K562 treated with DMSO at 1 percent for 4 hours (cell line): ENCODE data around the gene EME2. TPM values are rescaled to one million over a fixed set of nuclear protein-coding genes. Genes with fewer than 3 reads are reported as not detected.

Experiments
- total RNA-seq: library from RNA; unstranded; fragments of 300-600 nt; gene quantifications from 2 replicates; pipeline ENCODE4 v1.2.3, GENCODE V29; 2022; ENCODE audit not compliant: insufficient read depth

Gene EME2, protein sequence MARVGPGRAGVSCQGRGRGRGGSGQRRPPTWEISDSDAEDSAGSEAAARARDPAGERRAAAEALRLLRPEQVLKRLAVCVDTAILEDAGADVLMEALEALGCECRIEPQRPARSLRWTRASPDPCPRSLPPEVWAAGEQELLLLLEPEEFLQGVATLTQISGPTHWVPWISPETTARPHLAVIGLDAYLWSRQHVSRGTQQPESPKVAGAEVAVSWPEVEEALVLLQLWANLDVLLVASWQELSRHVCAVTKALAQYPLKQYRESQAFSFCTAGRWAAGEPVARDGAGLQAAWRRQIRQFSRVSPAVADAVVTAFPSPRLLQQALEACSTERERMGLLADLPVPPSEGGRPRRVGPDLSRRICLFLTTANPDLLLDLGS
- 5.9 and 6.2 TPM in 2 replicates for total RNA-seq

DNA sequence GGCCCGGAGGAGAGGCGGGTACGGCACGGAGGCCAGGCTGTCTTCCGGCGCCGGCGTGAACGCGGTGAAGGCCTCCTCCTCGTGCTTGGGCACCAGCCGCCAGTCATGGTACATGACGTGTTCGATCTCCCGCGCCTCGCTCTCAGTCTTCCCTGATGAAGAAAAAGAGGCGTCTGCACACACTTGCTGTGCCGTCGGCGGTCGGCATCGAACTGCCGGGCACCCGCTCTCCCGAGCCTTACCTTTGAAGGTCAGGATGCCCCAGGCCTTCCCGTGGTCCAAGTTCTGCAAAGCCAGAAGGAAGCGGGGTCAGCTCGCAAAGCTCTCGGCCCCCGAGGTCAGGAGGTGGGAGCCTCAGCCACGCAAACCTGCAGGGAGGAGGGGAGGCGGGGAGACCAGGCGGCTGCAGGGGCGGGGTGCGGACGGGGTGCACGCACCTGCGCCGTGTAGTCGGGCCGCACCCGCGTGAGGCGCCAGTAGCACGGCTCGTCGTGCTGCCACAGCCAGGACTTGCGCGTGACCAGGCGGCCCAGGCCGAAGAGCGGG lies at the start of gene EME2:
TSS of gene EME2 (plus strand) at position 449 of the 546 bp plus-strand sequence. CDS start 418 bp downstream, outside the sequence.

DNA sequence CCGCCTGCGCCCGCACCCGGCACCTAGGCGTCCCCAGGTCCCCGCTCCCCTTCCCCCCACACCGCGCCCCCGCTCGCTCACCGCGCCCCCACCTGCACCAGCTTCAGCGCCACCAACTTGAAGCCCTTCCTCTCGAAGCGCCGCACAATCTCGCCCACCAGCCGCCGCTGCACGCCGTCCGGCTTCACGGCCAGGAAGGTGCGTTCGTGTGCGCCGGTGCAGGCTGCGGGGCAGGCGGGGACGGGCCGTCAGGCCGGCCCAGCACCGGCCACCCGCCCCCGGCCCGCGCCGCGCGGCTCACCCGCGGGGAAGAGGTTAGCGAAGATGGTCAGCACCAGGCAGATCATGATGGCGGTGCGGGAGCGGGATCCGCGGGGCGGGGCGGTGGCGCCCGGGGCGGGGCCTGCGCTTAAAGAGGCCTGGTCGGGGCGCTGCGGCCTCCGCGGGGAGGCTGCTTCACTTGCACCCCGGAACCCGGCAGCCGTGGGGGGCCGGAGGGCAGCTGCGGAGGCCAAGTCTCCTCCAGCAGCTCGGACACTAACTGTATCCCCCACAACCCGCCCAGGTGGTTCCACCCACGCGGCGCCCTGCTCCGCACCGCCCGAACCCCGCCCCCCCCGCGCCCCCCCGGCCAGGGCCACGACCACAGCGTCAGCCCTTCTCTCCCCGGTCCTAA lies 1.3 kb upstream of the EME2 start, which contains the start of gene NME3:
TSS of gene NME3 (minus strand) at position 356 of the 676 bp plus-strand sequence. CDS start at position 347, 9 bp downstream.

DNA sequence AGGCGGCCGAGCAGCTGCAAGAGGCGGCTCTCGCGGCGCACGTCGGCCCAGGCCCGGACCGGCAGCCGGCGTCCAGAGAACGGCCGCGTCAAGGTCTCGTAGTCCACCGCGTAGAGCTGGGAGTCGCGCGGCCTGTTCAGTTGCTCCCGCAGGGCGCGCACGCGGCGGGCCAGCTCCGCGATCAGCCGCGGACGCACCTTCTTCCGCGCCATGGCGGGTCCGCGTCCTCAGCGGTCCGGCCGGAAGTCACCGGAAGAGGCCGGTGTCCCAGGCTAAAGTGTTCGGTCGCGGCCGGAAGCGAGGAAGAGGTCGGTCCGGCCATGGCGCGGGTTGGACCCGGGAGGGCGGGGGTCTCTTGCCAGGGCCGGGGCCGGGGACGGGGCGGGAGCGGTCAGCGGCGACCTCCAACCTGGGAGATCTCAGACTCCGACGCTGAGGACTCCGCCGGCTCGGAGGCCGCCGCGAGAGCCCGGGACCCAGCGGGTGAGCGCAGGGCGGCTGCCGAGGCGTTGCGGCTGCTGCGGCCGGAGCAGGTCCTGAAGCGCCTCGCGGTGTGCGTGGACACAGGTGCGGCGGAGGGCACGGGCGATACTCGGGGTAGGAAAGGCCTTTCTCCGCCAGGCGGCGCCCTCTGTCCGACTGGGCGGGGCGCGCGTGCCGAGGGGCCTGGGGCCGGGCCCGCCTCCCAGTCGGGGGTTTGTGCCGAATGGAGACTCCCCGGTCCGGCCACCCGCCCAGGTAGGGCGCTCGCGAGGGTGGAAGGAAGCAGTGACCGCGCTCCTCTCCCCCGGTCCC lies 495 bp downstream of the EME2 start, which contains the start of gene MRPS34:
TSS of gene MRPS34 (minus strand) at position 227 of the 795 bp plus-strand sequence. CDS start at position 212, 15 bp downstream.

DNA sequence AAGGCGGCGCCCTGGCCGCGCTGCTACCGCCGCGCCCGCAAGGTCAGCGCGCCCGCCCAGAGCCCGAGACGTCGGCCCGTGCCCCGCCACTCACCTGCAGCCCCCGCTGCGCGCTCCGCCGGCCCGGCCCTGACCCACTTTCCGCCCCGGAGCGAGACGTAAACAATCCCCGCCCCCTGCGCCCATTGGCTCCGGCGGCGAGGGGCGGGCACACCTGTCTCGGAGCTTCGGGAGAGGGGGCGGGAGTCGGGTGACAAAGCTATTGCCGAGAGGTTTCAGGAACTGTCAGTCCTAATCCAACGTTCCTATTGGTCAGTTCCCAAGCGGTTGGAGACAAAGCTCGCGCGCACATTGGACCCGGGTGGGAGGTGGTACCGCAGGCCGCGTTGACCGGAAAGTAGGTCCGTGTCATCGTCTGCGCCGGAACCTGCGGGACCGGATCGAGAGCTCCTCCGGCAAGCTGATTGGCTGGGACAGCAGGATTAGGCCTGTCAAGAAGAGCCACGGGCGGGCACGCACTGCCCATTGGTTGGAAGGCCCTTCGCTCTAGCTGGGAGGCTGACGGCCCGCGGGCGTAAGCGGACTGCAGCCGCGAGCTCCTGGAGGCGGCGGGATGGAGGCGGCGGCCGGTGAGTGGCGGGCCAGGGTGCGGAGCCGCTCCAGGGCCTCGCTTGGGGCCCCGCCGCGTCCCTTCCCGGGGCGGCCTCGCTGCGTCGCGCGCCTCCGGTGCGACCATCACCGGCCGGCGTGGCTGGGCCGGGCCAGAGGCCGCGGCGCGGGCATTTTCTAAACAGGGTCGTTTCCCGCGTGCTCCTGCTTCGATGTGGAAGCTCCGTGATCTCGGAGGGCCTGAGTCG lies 10.0 kb downstream of the EME2 start, which contains the start of the genes NUBP2 and SPSB3:
TSS of gene NUBP2 (plus strand) at position 553 of the 857 bp plus-strand sequence. CDS start at position 614, 61 bp downstream.
TSS of gene SPSB3 (minus strand) at position 164 of the 857 bp plus-strand sequence. CDS start 1,088 bp downstream, outside the sequence.

DNA sequence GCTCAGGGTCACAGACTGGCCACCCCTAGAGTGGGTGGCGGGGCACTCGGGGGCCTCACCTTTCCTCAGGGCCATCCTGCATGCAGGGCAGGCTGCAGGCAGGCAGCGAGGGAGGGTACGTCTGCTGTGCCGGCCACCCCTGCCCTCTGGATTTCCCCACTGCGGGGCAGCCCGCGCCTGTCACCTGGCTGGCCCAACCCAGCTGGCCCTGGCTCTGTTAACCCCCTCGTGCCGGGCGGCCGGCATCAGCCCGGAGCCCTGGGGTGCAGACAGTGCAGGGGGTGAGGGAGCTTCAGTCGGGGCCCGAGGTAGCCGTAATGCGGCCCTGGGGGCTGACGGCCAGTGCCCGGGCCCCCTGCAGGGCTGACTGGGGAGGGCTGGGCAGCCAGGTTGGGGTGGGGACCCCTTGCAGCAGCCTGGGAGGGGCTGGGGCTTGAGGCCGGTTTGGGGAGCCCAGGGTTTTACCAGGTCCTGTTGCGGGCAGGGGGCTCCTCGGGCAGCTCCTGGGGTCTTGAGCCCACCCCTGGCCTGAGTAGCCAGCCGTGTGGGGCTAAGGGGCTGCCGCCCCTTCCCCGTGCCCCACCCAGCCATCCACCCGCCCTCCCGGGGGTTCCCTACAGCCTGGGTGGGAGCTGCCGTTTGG lies 21.1 kb downstream of the EME2 start, which contains the start of gene IGFALS:
TSS of gene IGFALS (minus strand) at position 128 of the 643 bp plus-strand sequence. CDS start at position 75, 53 bp downstream.

Other genes starting within 250 kb of the EME2 start
- not detected in 2 replicates for gene TMEM204, start 239.1 kb upstream of the EME2 start, total RNA-seq
- 7.6 and 7.7 TPM in 2 replicates for gene IFT140, start 160.7 kb upstream of the EME2 start, total RNA-seq
- gene CRAMP1, start 160.4 kb upstream of the EME2 start, total RNA-seq: 9.3 and 14.1 TPM in 2 replicates
- gene JPT2, start 94.5 kb upstream of the EME2 start, total RNA-seq: 45.2 and 46.3 TPM in 2 replicates
- 33.8 and 40.6 TPM in 2 replicates for gene MAPK8IP3, start 66.6 kb upstream of the EME2 start, total RNA-seq
- gene NME3, start 1.3 kb upstream of the EME2 start, total RNA-seq: 64.2 and 84.8 TPM in 2 replicates
- 233 and 260 TPM in 2 replicates for gene MRPS34, start 324 bp downstream of the EME2 start, total RNA-seq
- gene SPSB3, start 9.8 kb downstream of the EME2 start, total RNA-seq: 61.7 and 72.9 TPM in 2 replicates
- 116 and 132 TPM in 2 replicates for gene NUBP2, start 10.2 kb downstream of the EME2 start, total RNA-seq
- gene IGFALS, start 20.9 kb downstream of the EME2 start, total RNA-seq: 0.61 and 0.96 TPM in 2 replicates
- gene HAGH, start 54.0 kb downstream of the EME2 start, total RNA-seq: 59.4 and 75.6 TPM in 2 replicates
- 12.5 and 17.8 TPM in 2 replicates for gene FAHD1, start 54.4 kb downstream of the EME2 start, total RNA-seq
- 61.7 and 62.6 TPM in 2 replicates for gene MEIOB, start 99.4 kb downstream of the EME2 start, total RNA-seq
- gene HS3ST6, start 145.6 kb downstream of the EME2 start, total RNA-seq: not detected in 2 replicates
- 55.4 and 70.9 TPM in 2 replicates for gene MSRB1, start 170.4 kb downstream of the EME2 start, total RNA-seq
- 0.47 TPM in 1 of 2 replicates, not detected in the other for gene RPL3L, start 181.9 kb downstream of the EME2 start, total RNA-seq
- 214 and 219 TPM in 2 replicates for gene NDUFB10, start 186.7 kb downstream of the EME2 start, total RNA-seq
- 6,829 and 8,005 TPM in 2 replicates for gene RPS2, start 192.0 kb downstream of the EME2 start, total RNA-seq
- gene RNF151, start 194.0 kb downstream of the EME2 start, total RNA-seq: not detected in 2 replicates
- 41.9 and 47.0 TPM in 2 replicates for gene TBL3, start 199.2 kb downstream of the EME2 start, total RNA-seq
- not detected in 2 replicates for gene NOXO1, start 208.7 kb downstream of the EME2 start, total RNA-seq
- 54.4 and 64.7 TPM in 2 replicates for gene GFER, start 211.4 kb downstream of the EME2 start, total RNA-seq
- gene SYNGR3, start 217.2 kb downstream of the EME2 start, total RNA-seq: 30.6 and 35.1 TPM in 2 replicates
- gene ZNF598, start 237.0 kb downstream of the EME2 start, total RNA-seq: 103 and 116 TPM in 2 replicates
- gene NPW, start 247.0 kb downstream of the EME2 start, total RNA-seq: 1.6 and 5.6 TPM in 2 replicates